Measurements from ENCODE around the gene ATRIP.

DNA sequence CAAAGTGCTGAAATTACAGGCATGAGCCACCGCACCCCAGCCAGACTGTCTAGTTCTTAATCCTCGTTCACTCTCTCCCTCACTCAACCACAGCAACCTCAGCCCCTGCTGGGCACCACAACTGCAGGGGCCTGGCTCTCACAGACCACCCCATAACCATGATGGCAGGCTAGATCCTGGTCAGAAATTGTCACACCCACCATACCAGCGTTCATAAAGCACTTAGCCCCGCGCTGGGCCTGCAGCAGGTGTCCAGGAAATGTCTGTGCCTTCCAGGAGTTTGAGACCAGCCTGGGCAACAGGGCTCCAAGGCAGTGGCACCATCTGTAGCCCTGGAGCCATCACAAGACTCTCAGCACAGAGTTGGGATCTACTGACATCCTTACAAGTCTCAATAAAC is 55.6 kb downstream of the ATRIP start:
- TF ChIP-seq, protein P1, sequence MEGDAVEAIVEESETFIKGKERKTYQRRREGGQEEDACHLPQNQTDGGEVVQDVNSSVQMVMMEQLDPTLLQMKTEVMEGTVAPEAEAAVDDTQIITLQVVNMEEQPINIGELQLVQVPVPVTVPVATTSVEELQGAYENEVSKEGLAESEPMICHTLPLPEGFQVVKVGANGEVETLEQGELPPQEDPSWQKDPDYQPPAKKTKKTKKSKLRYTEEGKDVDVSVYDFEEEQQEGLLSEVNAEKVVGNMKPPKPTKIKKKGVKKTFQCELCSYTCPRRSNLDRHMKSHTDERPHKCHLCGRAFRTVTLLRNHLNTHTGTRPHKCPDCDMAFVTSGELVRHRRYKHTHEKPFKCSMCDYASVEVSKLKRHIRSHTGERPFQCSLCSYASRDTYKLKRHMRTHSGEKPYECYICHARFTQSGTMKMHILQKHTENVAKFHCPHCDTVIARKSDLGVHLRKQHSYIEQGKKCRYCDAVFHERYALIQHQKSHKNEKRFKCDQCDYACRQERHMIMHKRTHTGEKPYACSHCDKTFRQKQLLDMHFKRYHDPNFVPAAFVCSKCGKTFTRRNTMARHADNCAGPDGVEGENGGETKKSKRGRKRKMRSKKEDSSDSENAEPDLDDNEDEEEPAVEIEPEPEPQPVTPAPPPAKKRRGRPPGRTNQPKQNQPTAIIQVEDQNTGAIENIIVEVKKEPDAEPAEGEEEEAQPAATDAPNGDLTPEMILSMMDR (IDR thresholded peaks at IDR 0.05; ENCODE audit: low read length), result no peak
- TF ChIP-seq EZH2 (optimal IDR thresholded peaks at IDR 0.05; ENCODE audit: low read depth, low read length) (no peak), EZH2phosphoT487 (IDR thresholded peaks at IDR 0.05; ENCODE audit: low read length) (no peak)

Measured in MM.1S (cell line).